Posterior cingulate gyrus (tissue), 11 donors: ENCODE measurements around the gene MFF.

ENCODE experiments used
- DNase-seq, 10 donors: peaks; one replicate each; pipeline versions ENCODE4 v3.0.0 to v3.0.0-alpha.2; 2020 to 2021; ENCODE audit warnings: mixed read lengths in 3 of 10
- intact Hi-C: fragments of 100-400 bp; cut with DNase I; formaldehyde crosslinking; loops from one replicate; pipeline ENCODE4 v1.15.1; 2023

Gene MFF

GRCh38 chr2:227402959-227403358 is 77.9 kb downstream of the MFF start:
- intact Hi-C loops = no loop called here
- no peak for DNase-seq

- intact Hi-C loops = no loop called here
- no peak for DNase-seq
Measured at GRCh38 chr2:227404585-227405271, 79.7 kb downstream of the MFF start.

DNA sequence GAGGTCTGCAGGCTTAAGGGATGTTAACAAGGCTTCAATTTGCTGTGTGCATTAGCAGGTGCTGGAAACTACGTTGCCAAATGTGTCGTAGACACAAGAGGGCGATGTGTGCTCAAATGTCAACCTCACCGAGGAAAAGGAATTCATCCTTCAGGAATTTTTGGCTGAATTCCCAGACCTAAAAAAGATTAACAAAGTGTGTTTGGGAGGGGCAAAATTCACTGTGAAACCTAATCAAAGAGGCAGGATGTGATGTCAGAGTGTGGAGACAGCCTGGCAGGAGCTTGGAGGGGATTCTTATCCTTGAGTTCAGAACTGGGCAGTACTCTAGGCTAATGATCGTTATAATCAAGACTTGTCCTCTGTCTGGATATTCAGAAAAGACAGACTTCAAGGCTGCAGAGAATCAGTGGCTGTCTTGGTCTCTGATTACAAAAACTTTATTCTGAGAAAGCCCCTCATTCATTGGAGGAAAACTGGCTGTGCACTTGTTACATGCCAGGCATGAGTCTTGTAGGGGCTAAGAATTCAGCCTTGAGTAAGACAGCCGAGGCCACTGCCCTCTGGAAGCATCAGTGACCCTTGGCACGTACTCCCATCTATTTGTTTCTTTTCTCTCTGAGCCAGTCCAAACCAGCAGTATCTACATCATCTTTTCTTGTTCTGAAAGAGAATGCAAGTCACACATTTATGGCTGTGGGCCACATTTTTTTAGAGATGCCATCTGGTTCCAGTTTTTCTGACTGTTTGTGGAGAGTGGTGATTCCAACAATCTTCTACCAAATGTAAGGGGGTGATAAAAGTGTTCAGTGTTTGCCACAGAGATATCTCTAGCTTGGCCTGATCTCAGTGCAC is 81.4 kb downstream of the MFF start:
- intact Hi-C loops = loop anchor here (2.0 kb wide), 2 partner anchors 66 to 360 kb away; partner anchors contain the start of gene AGFG1
- DNase-seq = peak in 6 of 10 donors; percentile 37 to 90 (median 43)
